ENCODE data around the gene ZNF420. TPM values are rescaled to one million over a fixed set of nuclear protein-coding genes. Genes with fewer than 3 reads are reported as not detected.
"Not testable (repeated sequence)": the region's sequence is repeated elsewhere in the genome, so short reads cannot be mapped to it uniquely, and the experiment has no call there.

Gene ZNF420
- polyA plus RNA-seq, 3 donors, result 1.4 to 2.5 (median 1.8) TPM

GRCh38 chr19:37074111-37074510 is 4.1 kb upstream of the ZNF420 start:
- DNase-seq, result no peak
- H3K4me3 Mint-ChIP-seq, result no peak overlapping the region
- Histone ChIP-seq H3K4me3 (replicated peaks in 1 of 3; ENCODE audit: low read depth in 2 of 3, low read length in 3 of 3) (no peak overlapping the region), H3K9ac (ENCODE audit: insufficient read depth, low read length, poor library complexity, severe bottlenecking) (no peak overlapping the region), H3K36me3 (replicated peaks in 1 of 2; ENCODE audit: control insufficient read depth in 1 of 2, insufficient read depth in 2 of 2, low read length in 2 of 2) (no peaks in the 10 kb centered on the region), H4K20me1 (ENCODE audit: insufficient read depth, low read length) (no peaks in the 10 kb centered on the region), H3K79me2 (ENCODE audit: insufficient read depth, low read length) (peaks cover 6% of the 10 kb centered on the region), H3K27me3 (ENCODE audit: control insufficient read depth in 2 of 2, insufficient read depth in 2 of 2, low read length in 2 of 2) (no peaks in the 10 kb centered on the region), H3K4me2 (replicated peaks; ENCODE audit: extremely low read depth, low read length, poor library complexity, severe bottlenecking) (no peak overlapping the region), H3K4me1 (ENCODE audit: control insufficient read depth in 1 of 2, insufficient read depth in 2 of 2, low read length in 2 of 2) (peaks cover 14 to 16% of the 10 kb centered on the region in 2 donors), H3K9me3 (replicated peaks in 1 of 2; ENCODE audit: control insufficient read depth in 1 of 2, insufficient read depth in 1 of 2, low read length in 2 of 2) (peaks cover 13 to 26% of the 10 kb centered on the region in 2 donors), H2AFZ (ENCODE audit: insufficient read depth, low read depth, low read length, poor library complexity, severe bottlenecking) (no peak overlapping the region), H3K27ac (ENCODE audit: low read depth in 1 of 2, low read length in 2 of 2) (no peak overlapping the region)
- H3K36me3 Mint-ChIP-seq, result no peaks in the 10 kb centered on the region
- peaks cover 10 to 41% (median 33%) of the 10 kb centered on the region in 7 donors for H3K9me3 Mint-ChIP-seq
- H3K4me1 Mint-ChIP-seq, result peaks cover 15% of the 10 kb centered on the region
- H3K27ac Mint-ChIP-seq, result no peak overlapping the region
- intact Hi-C loops (cut with micrococcal nuclease), result loop anchor here in 1 of 2 donors (10.0 kb wide), 2 partner anchors 101 to 141 kb away; partner anchors contain the start of genes ZNF383, ZNF585A and ZNF585B
- H3K27me3 Mint-ChIP-seq (ENCODE audit: low read depth in 3 of 3), result peaks cover 0 to 5% (median 0%) of the 10 kb centered on the region in 3 donors
- TF ChIP-seq CTCF (IDR thresholded peaks at IDR 0.05), result no peak

- H3K4me3 Mint-ChIP-seq, result no peak overlapping the region
- peaks cover 16 to 19% of the 10 kb centered on the region in 2 donors for H3K4me1 ChIP-seq (ENCODE audit: control insufficient read depth in 1 of 2, insufficient read depth in 2 of 2, low read length in 2 of 2)
- H3K27ac Mint-ChIP-seq, result no peak overlapping the region
- H3K4me2 ChIP-seq (replicated peaks; ENCODE audit: extremely low read depth, low read length, poor library complexity, severe bottlenecking), result no peak overlapping the region
- H3K9ac ChIP-seq (ENCODE audit: insufficient read depth, low read length, poor library complexity, severe bottlenecking), result no peak overlapping the region
- no peak overlapping the region for H3K4me3 ChIP-seq (replicated peaks in 1 of 3; ENCODE audit: low read depth in 2 of 3, low read length in 3 of 3)
- H3K27me3 ChIP-seq (ENCODE audit: control insufficient read depth in 2 of 2, insufficient read depth in 2 of 2, low read length in 2 of 2), result no peaks in the 10 kb centered on the region
- H3K79me2 ChIP-seq (ENCODE audit: insufficient read depth, low read length), result peaks cover 13% of the 10 kb centered on the region
- H3K4me1 Mint-ChIP-seq, result peaks cover 20% of the 10 kb centered on the region
- no peaks in the 10 kb centered on the region for H4K20me1 ChIP-seq (ENCODE audit: insufficient read depth, low read length)
- peaks cover 16 to 19% of the 10 kb centered on the region in 2 donors for H3K9me3 ChIP-seq (replicated peaks in 1 of 2; ENCODE audit: control insufficient read depth in 1 of 2, insufficient read depth in 1 of 2, low read length in 2 of 2)
- TF ChIP-seq CTCF (IDR thresholded peaks at IDR 0.05), result no peak
- no peaks in the 10 kb centered on the region for H3K36me3 Mint-ChIP-seq
- H3K36me3 ChIP-seq (replicated peaks in 1 of 2; ENCODE audit: control insufficient read depth in 1 of 2, insufficient read depth in 2 of 2, low read length in 2 of 2), result no peaks in the 10 kb centered on the region
- H3K27ac ChIP-seq (ENCODE audit: low read depth in 1 of 2, low read length in 2 of 2), result no peak overlapping the region
- no peak overlapping the region for H2AFZ ChIP-seq (ENCODE audit: insufficient read depth, low read depth, low read length, poor library complexity, severe bottlenecking)
- no CpG with 5 or more reads among the region's 2 CpGs for WGBS (ENCODE audit: insufficient coverage)
- no peak for DNase-seq
- H3K9me3 Mint-ChIP-seq, result peaks cover 10 to 40% (median 31%) of the 10 kb centered on the region in 7 donors
- H3K27me3 Mint-ChIP-seq (ENCODE audit: low read depth in 3 of 3), result peaks cover 0 to 5% (median 0%) of the 10 kb centered on the region in 3 donors
- intact Hi-C loops (cut with micrococcal nuclease), result loop anchor here (5.0 to 10.0 kb wide), 5 partner anchors 97 to 388 kb away; partner anchors contain the start of genes ZNF585A (in 2 of the 2), ZNF383 (in 1 of the 2), ZNF567 (in 1 of the 2) and ZNF585B (in 1 of the 2)
Observed at GRCh38 chr19:37074819-37075362, 3.3 kb upstream of the ZNF420 start.

GRCh38 chr19:37076524-37076923 is 1.7 kb upstream of the ZNF420 start:
- not testable (repeated sequence) for H3K4me3 Mint-ChIP-seq; H4K20me1 ChIP-seq (ENCODE audit: insufficient read depth, low read length); H3K36me3 Mint-ChIP-seq; H3K4me3 ChIP-seq (replicated peaks in 1 of 3; ENCODE audit: low read depth in 2 of 3, low read length in 3 of 3); H3K36me3 ChIP-seq (replicated peaks in 1 of 2; ENCODE audit: control insufficient read depth in 1 of 2, insufficient read depth in 2 of 2, low read length in 2 of 2); H3K27ac ChIP-seq (ENCODE audit: low read depth in 1 of 2, low read length in 2 of 2); H2AFZ ChIP-seq (ENCODE audit: insufficient read depth, low read depth, low read length, poor library complexity, severe bottlenecking); H3K27ac Mint-ChIP-seq; DNase-seq; H3K27me3 ChIP-seq (ENCODE audit: control insufficient read depth in 2 of 2, insufficient read depth in 2 of 2, low read length in 2 of 2); H3K4me2 ChIP-seq (replicated peaks; ENCODE audit: extremely low read depth, low read length, poor library complexity, severe bottlenecking); H3K27me3 Mint-ChIP-seq (ENCODE audit: low read depth in 3 of 3); H3K9ac ChIP-seq (ENCODE audit: insufficient read depth, low read length, poor library complexity, severe bottlenecking)
- Histone ChIP-seq H3K79me2 (ENCODE audit: insufficient read depth, low read length) (peaks cover 16% of the 10 kb centered on the region), H3K9me3 (replicated peaks in 1 of 2; ENCODE audit: control insufficient read depth in 1 of 2, insufficient read depth in 1 of 2, low read length in 2 of 2) (peaks cover 19 to 23% of the 10 kb centered on the region in 2 donors), H3K4me1 (ENCODE audit: control insufficient read depth in 1 of 2, insufficient read depth in 2 of 2, low read length in 2 of 2) (peaks cover 16 to 19% of the 10 kb centered on the region in 2 donors)
- WGBS (ENCODE audit: insufficient coverage), result no CpG with 5 or more reads among the region's 4 CpGs
- peaks cover 20% of the 10 kb centered on the region for H3K4me1 Mint-ChIP-seq
- intact Hi-C loops (cut with micrococcal nuclease), result loop anchor here (2.0 to 10.0 kb wide), 6 partner anchors 96 to 389 kb away; partner anchors contain the start of genes ZNF585A (in 2 of the 2), ZNF585B (in 2 of the 2), ZNF383 (in 1 of the 2) and ZNF567 (in 1 of the 2)
- peaks cover 15 to 49% (median 36%) of the 10 kb centered on the region in 7 donors for H3K9me3 Mint-ChIP-seq
